Esophagus muscularis mucosa (tissue), 3 donors: ENCODE measurements around the gene BMP6.

Experiments used
- CTCF ChIP-seq, 3 experiments: fragments of 200-600 bp in 2 of 3; fragments of 450-650 bp in 1 of 3; sonication (generic) in 2 of 3; IDR thresholded peaks; one replicate each; pipeline ENCODE4 v1.5.1; 2017 to 2019; ENCODE audit warnings: antibody characterized with exemption in 3 of 3, mild to moderate bottlenecking in 2 of 3, moderate library complexity in 1 of 3
- POLR2A ChIP-seq: fragments of 450-650 bp; IDR thresholded peaks from one replicate; pipeline ENCODE4 v1.6.1; 2017; ENCODE audit warnings: antibody characterized with exemption, moderate library complexity, mild to moderate bottlenecking, low read depth
- POLR2AphosphoS5 ChIP-seq, 2 donors: sonication (generic); formaldehyde crosslinking; IDR thresholded peaks; one replicate each; pipeline ENCODE4 v1.6.1; 2017; ENCODE audit warnings: antibody characterized with exemption in 2 of 2

GRCh38 chr6:7901780-7902179 is 175.9 kb downstream of the BMP6 start:
- TF ChIP-seq CTCF (IDR thresholded peaks at IDR 0.05): no peak
- TF ChIP-seq POLR2AphosphoS5 (IDR thresholded peaks at IDR 0.05): no peak
- TF ChIP-seq POLR2A: no peak
